H9 (cell line): Measurements from ENCODE around the gene SPEG. TPM values are rescaled to one million over a fixed set of nuclear protein-coding genes. Genes with fewer than 3 reads are reported as not detected.

Experiments
- DNase-seq: peaks from one replicate; pipeline ENCODE4 v3.0.0-alpha.2; 2017
- H2AFZ ChIP-seq: one replicate; pipeline ENCODE4 v1.6.1; 2013; ENCODE audit warnings: mild to moderate bottlenecking, low read length, control low read depth, moderate library complexity
- H2AK5ac ChIP-seq: 2 replicates; pipeline ENCODE4 v1.6.1; 2013; ENCODE audit warnings: low read length, control low read depth, mixed read lengths; ENCODE audit not compliant: insufficient read length
- H2BK120ac ChIP-seq: one replicate; pipeline ENCODE4 v1.6.1; 2013; ENCODE audit warnings: low read depth, mild to moderate bottlenecking, low read length, control low read depth, inconsistent platforms; ENCODE audit not compliant: poor library complexity, severe bottlenecking
- H2BK12ac ChIP-seq: 2 replicates; pipeline ENCODE4 v1.6.1; 2013; ENCODE audit warnings: low read length, control low read depth, mixed read lengths, low read depth; ENCODE audit not compliant: insufficient read length
- H2BK15ac ChIP-seq: 2 replicates; pipeline ENCODE4 v1.6.1; 2013; ENCODE audit warnings: low read depth, low read length, control low read depth
- H2BK20ac ChIP-seq: one replicate; pipeline ENCODE4 v1.6.1; 2013; ENCODE audit warnings: low read depth, mild to moderate bottlenecking, low read length, control low read depth, inconsistent platforms; ENCODE audit not compliant: poor library complexity, severe bottlenecking
- H2BK5ac ChIP-seq: 2 replicates; pipeline ENCODE4 v1.6.1; 2013; ENCODE audit warnings: low read length, control low read depth, mixed read lengths; ENCODE audit not compliant: insufficient read length
- H3K14ac ChIP-seq: 2 replicates; pipeline ENCODE4 v1.6.1; 2013; ENCODE audit warnings: low read length, control low read depth; ENCODE audit not compliant: insufficient read depth
- H3K18ac ChIP-seq: 2 replicates; pipeline ENCODE4 v1.6.1; 2013; ENCODE audit warnings: low read depth, mild to moderate bottlenecking, mixed read lengths, low read length, control low read depth; ENCODE audit not compliant: insufficient read length
- H3K23ac ChIP-seq: 2 replicates; pipeline ENCODE4 v1.6.1; 2013; ENCODE audit warnings: low read length, control low read depth, mixed read lengths, low read depth; ENCODE audit not compliant: insufficient read length
- H3K23me2 ChIP-seq: 2 replicates; pipeline ENCODE4 v1.6.1; 2013; ENCODE audit warnings: low read depth, mild to moderate bottlenecking, mixed read lengths, low read length, control low read depth; ENCODE audit not compliant: insufficient read length, poor library complexity, severe bottlenecking
- H3K27ac ChIP-seq: 2 replicates; pipeline ENCODE4 v1.5.1; 2013; ENCODE audit warnings: low read length, control low read depth, mixed read lengths, low read depth; ENCODE audit not compliant: insufficient read length
- H3K27me3 ChIP-seq: 2 replicates; pipeline ENCODE4 v1.6.1; 2013; ENCODE audit warnings: low read length, control low read depth, inconsistent platforms; ENCODE audit not compliant: insufficient read depth
- H3K4ac ChIP-seq: 2 replicates; pipeline ENCODE4 v1.6.1; 2013; ENCODE audit warnings: low read depth, mild to moderate bottlenecking, control low read depth, inconsistent platforms, low read length, moderate library complexity
- H3K4me1 ChIP-seq: 2 replicates; pipeline ENCODE4 v1.6.1; 2013; ENCODE audit warnings: low read length, control low read depth, inconsistent platforms; ENCODE audit not compliant: insufficient read depth
- H3K4me2 ChIP-seq: 2 replicates; pipeline ENCODE4 v1.6.1; 2013; ENCODE audit warnings: low read length, control low read depth, mixed read lengths; ENCODE audit not compliant: insufficient read length, insufficient read depth
- H3K56ac ChIP-seq: 2 replicates; pipeline ENCODE4 v1.6.1; 2013; ENCODE audit warnings: low read depth, mild to moderate bottlenecking, mixed read lengths, low read length, control low read depth; ENCODE audit not compliant: insufficient read length
- H3K79me1 ChIP-seq: 2 replicates; pipeline ENCODE4 v1.6.1; 2013; ENCODE audit warnings: low read depth, mild to moderate bottlenecking, moderate library complexity, low read length, control low read depth, inconsistent platforms; ENCODE audit not compliant: insufficient read depth, poor library complexity, severe bottlenecking
- H3K79me2 ChIP-seq: 2 replicates; pipeline ENCODE4 v1.6.1; 2013; ENCODE audit warnings: low read length, control low read depth, inconsistent platforms; ENCODE audit not compliant: insufficient read depth
- H3K9ac ChIP-seq: 2 replicates; pipeline ENCODE4 v1.6.1; 2013; ENCODE audit warnings: low read length, control low read depth, mixed read lengths; ENCODE audit not compliant: insufficient read length; ENCODE audit errors: extremely low read depth
- H3K9me3 ChIP-seq: one replicate; pipeline ENCODE4 v1.6.1; 2013; ENCODE audit warnings: low read depth, low read length, inconsistent platforms; ENCODE audit not compliant: control insufficient read depth
- H3T11ph ChIP-seq: one replicate; pipeline ENCODE4 v1.6.1; 2013; ENCODE audit warnings: mild to moderate bottlenecking, low read length, control low read depth, inconsistent platforms
- H4K20me1 ChIP-seq: one replicate; pipeline ENCODE4 v1.6.1; 2013; ENCODE audit not compliant: control insufficient read depth, insufficient read length, insufficient read depth
- H4K5ac ChIP-seq: 2 replicates; pipeline ENCODE4 v1.6.1; 2013; ENCODE audit warnings: low read depth, mild to moderate bottlenecking, mixed read lengths, low read length, control low read depth; ENCODE audit not compliant: insufficient read length
- H4K8ac ChIP-seq: replicated peaks from 2 replicates; pipeline ENCODE4 v1.6.1; 2013; ENCODE audit warnings: low read length, control low read depth, mixed read lengths, low read depth; ENCODE audit not compliant: insufficient read length
- H4K91ac ChIP-seq: 2 replicates; pipeline ENCODE4 v1.6.1; 2013; ENCODE audit warnings: low read depth, mild to moderate bottlenecking, moderate library complexity, mixed read lengths, low read length, control low read depth; ENCODE audit not compliant: insufficient read length
- H3K27ac Mint-ChIP-seq, 3 experiments: 2 replicates in 2 of 3; 3 replicates in 1 of 3; pipeline ENCODE4 v1.8.0; 2020 to 2021; ENCODE audit warnings: mixed read lengths in 3 of 3, mild to moderate bottlenecking in 1 of 3, moderate library complexity in 1 of 3
- H3K27me3 Mint-ChIP-seq: 2 replicates; pipeline ENCODE4 v1.8.0; 2021; ENCODE audit warnings: low read depth, mild to moderate bottlenecking, moderate library complexity, mixed read lengths
- H3K36me3 Mint-ChIP-seq, 3 experiments: 2 replicates in 2 of 3; 3 replicates in 1 of 3; pipeline ENCODE4 v1.8.0; 2020 to 2021; ENCODE audit warnings: low read depth in 3 of 3, mixed read lengths in 3 of 3; ENCODE audit not compliant: insufficient read depth in 1 of 3
- H3K4me1 Mint-ChIP-seq, 2 experiments: 2 replicates each; pipeline ENCODE4 v1.8.0; 2020; ENCODE audit warnings: mixed read lengths in 2 of 2
- H3K4me3 Mint-ChIP-seq, 2 experiments: 2 replicates in 1 of 2; 3 replicates in 1 of 2; pipeline ENCODE4 v1.8.0; 2020 to 2021; ENCODE audit warnings: mild to moderate bottlenecking in 2 of 2, mixed read lengths in 2 of 2, moderate library complexity in 1 of 2
- H3K9me3 Mint-ChIP-seq, 2 experiments: 2 replicates in 1 of 2; 3 replicates in 1 of 2; pipeline ENCODE4 v1.8.0; 2020; ENCODE audit warnings: mild to moderate bottlenecking in 2 of 2, mixed read lengths in 2 of 2, moderate library complexity in 1 of 2
- CTCF ChIP-seq: fragments of 200-600 bp; sonication (generic); conservative IDR thresholded peaks from 3 replicates; pipeline ENCODE4 v1.8.0; 2021; ENCODE audit warnings: antibody characterized with exemption, mild to moderate bottlenecking
- WGBS: extraction: QIAGEN DNeasy Blood & Tissue Kit; methylation state at CpG from one replicate; pipeline ENCODE4 v1.1.7; 2013; ENCODE audit warnings: missing lambda C conversion rate, low lambda C conversion rate, mixed read lengths; ENCODE audit not compliant: insufficient read length; ENCODE audit errors: extremely low coverage; 5-methylcytosine and 5-hydroxymethylcytosine counted together
- total RNA-seq: library from RNA; stranded (reverse); gene quantifications from 2 replicates; pipeline ENCODE4 v1.2.1, GENCODE V29; 2021

SPEG gene
- total RNA-seq, 1 experiment from 2014 or later = 23.7 TPM

GRCh38 chr2:219538504-219538951 is 103.9 kb downstream of the SPEG start:
- H2BK12ac ChIP-seq = no peak overlapping the region
- DNase-seq = no peak
- H3K18ac ChIP-seq = no peak overlapping the region
- peaks cover 34 to 39% of the 10 kb centered on the region in 2 experiments for H3K4me1 Mint-ChIP-seq
- H3K4me2 ChIP-seq = no peak overlapping the region
- no peak overlapping the region for H2AK5ac ChIP-seq
- no CpG with 5 or more reads among the region's 6 CpGs for WGBS
- H3K4me3 Mint-ChIP-seq = no peak overlapping the region
- no peaks in the 10 kb centered on the region for H4K20me1 ChIP-seq
- no peak overlapping the region for H3K27ac ChIP-seq
- no peak overlapping the region for H2BK20ac ChIP-seq
- no peak overlapping the region for H3K23ac ChIP-seq
- no peak overlapping the region for H4K5ac ChIP-seq
- H3K27ac Mint-ChIP-seq = peak overlapping the region in 1 of 3 experiments; percentile 92; a peak in 2 of 7 replicates
- H3K36me3 Mint-ChIP-seq = peaks cover 14 to 28% (median 21%) of the 10 kb centered on the region in 3 experiments
- H2BK5ac ChIP-seq = no peak overlapping the region
- H3K4me1 ChIP-seq = peaks cover 8% of the 10 kb centered on the region; the same call in 1 of the 2 replicates
- H4K8ac ChIP-seq = no peak overlapping the region
- H2BK15ac ChIP-seq = no peak overlapping the region
- no peak overlapping the region for H3T11ph ChIP-seq
- no peaks in the 10 kb centered on the region for H3K9me3 ChIP-seq
- peaks cover 9% of the 10 kb centered on the region for H3K23me2 ChIP-seq
- no peak overlapping the region for H3K56ac ChIP-seq
- no peak overlapping the region for H3K4ac ChIP-seq
- H3K79me2 ChIP-seq = no peaks in the 10 kb centered on the region
- H4K91ac ChIP-seq = no peak overlapping the region
- no peaks in the 10 kb centered on the region for H3K27me3 ChIP-seq
- H3K27me3 Mint-ChIP-seq = peaks cover 3% of the 10 kb centered on the region
- H3K9ac ChIP-seq = no peak overlapping the region
- no peak for TF ChIP-seq CTCF
- no peak overlapping the region for H2BK120ac ChIP-seq
- H2AFZ ChIP-seq = no peak overlapping the region
- no peak overlapping the region; the same call in 1 of the 2 replicates for H3K14ac ChIP-seq
- H3K9me3 Mint-ChIP-seq = peaks cover 0 to 1% of the 10 kb centered on the region in 2 experiments; a peak in 3 of 5 replicates
- H3K79me1 ChIP-seq = no peaks in the 10 kb centered on the region
